ENCODE measurements around the gene RBMS2. TPM values are rescaled to one million over a fixed set of nuclear protein-coding genes. Genes with fewer than 3 reads are reported as not detected.

Gene RBMS2
- total RNA-seq, 1 experiment from 2014 or later, result 18.2 TPM

DNA sequence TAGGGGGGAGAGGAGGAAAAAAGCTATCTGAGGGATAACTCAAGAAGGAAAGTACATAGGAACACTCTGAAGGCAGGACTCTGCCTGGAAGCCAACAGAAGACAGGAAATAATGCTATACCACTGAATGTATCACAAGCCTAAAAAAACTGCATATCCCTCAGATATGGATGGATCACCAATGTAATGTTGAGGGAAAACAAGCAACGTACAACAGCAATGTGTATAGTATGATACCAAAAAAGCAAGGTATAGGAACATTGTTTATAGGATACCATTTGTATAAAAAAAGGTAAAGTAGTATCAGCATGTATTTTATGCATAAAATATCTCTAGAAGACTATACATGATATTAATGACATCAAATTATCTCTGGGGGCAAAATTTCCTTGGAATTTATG, 37.1 kb upstream of the RBMS2 start:
- no peak overlapping the region for H3K27ac ChIP-seq (ENCODE audit: low read length)
- H3K27me3 ChIP-seq (ENCODE audit: control insufficient read depth, insufficient read depth, low read length), result peaks cover 10% of the 10 kb centered on the region
- BruUV-seq (replicated peaks), result no TSS peak
- 0 out of 2 replicates have a peak, but pooled peaks cover 7% of the 10 kb centered on the region for H3K4me1 ChIP-seq (ENCODE audit: control insufficient read depth, insufficient read depth, low read length)
- no peak overlapping the region for H3K4me3 ChIP-seq (ENCODE audit: low read depth in 2 of 2, low read length in 2 of 2)
- TF ChIP-seq SIN3A (IDR thresholded peaks at IDR 0.05; ENCODE audit: borderline replicate concordance, insufficient read depth, low read depth, low read length) (no peak), POLR2AphosphoS5 (IDR thresholded peaks at IDR 0.05; ENCODE audit: low read depth, low read length) (no peak), TCF7L2 (IDR thresholded peaks at IDR 0.05; ENCODE audit: low read depth, low read length) (no peak)
- TF ChIP-seq, protein P1, sequence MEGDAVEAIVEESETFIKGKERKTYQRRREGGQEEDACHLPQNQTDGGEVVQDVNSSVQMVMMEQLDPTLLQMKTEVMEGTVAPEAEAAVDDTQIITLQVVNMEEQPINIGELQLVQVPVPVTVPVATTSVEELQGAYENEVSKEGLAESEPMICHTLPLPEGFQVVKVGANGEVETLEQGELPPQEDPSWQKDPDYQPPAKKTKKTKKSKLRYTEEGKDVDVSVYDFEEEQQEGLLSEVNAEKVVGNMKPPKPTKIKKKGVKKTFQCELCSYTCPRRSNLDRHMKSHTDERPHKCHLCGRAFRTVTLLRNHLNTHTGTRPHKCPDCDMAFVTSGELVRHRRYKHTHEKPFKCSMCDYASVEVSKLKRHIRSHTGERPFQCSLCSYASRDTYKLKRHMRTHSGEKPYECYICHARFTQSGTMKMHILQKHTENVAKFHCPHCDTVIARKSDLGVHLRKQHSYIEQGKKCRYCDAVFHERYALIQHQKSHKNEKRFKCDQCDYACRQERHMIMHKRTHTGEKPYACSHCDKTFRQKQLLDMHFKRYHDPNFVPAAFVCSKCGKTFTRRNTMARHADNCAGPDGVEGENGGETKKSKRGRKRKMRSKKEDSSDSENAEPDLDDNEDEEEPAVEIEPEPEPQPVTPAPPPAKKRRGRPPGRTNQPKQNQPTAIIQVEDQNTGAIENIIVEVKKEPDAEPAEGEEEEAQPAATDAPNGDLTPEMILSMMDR (IDR thresholded peaks at IDR 0.05), result no peak
- TF ChIP-seq, protein P2, sequence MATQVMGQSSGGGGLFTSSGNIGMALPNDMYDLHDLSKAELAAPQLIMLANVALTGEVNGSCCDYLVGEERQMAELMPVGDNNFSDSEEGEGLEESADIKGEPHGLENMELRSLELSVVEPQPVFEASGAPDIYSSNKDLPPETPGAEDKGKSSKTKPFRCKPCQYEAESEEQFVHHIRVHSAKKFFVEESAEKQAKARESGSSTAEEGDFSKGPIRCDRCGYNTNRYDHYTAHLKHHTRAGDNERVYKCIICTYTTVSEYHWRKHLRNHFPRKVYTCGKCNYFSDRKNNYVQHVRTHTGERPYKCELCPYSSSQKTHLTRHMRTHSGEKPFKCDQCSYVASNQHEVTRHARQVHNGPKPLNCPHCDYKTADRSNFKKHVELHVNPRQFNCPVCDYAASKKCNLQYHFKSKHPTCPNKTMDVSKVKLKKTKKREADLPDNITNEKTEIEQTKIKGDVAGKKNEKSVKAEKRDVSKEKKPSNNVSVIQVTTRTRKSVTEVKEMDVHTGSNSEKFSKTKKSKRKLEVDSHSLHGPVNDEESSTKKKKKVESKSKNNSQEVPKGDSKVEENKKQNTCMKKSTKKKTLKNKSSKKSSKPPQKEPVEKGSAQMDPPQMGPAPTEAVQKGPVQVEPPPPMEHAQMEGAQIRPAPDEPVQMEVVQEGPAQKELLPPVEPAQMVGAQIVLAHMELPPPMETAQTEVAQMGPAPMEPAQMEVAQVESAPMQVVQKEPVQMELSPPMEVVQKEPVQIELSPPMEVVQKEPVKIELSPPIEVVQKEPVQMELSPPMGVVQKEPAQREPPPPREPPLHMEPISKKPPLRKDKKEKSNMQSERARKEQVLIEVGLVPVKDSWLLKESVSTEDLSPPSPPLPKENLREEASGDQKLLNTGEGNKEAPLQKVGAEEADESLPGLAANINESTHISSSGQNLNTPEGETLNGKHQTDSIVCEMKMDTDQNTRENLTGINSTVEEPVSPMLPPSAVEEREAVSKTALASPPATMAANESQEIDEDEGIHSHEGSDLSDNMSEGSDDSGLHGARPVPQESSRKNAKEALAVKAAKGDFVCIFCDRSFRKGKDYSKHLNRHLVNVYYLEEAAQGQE (IDR thresholded peaks at IDR 0.05; ENCODE audit: insufficient read depth in 1 of 2, low read depth in 2 of 2, low read length in 1 of 2), result no peak
- H3K36me3 ChIP-seq (ENCODE audit: control insufficient read depth, insufficient read depth, low read length), result no peaks in the 10 kb centered on the region
- DNase-seq (ENCODE audit: low read depth, low spot score) (no peak), ATAC-seq (no peak)
- no peaks in the 10 kb centered on the region for H3K9me3 ChIP-seq (ENCODE audit: control insufficient read depth, insufficient read depth, low read depth, low read length)
- intact Hi-C loops (cut with micrococcal nuclease; ENCODE audit: unreplicated experiment), result no loop called here
- in situ Hi-C loops (cut with HindIII; ENCODE audit: low pct_unique_long_range_greater_than_20kb, low sequenced_read_pairs), result no loop called here
- CTCF ChIA-PET, result no interaction called here
- POLR2A ChIA-PET, result no interaction called here

DNA sequence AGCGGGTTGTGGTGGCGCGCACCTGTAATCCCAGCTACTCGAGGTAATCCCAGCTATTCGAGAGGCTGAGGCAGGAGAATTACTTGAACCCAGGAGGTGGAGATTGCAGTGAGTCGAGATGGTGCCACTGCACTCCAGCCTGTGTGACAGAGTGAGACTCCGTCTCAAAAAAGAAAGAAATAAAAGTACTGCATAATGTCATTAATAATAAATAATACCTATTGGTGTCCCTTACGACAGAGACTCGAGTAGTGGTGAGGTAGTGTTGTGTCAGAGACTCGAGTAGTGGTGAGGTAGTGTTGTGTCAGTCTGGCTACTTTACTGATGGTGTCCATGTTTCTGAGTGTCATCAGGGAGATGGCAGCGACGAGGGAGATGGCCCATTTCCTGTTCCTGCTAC, 34.9 kb upstream of the RBMS2 start:
- Histone ChIP-seq H3K9me3 (ENCODE audit: control insufficient read depth, insufficient read depth, low read depth, low read length) (no peaks in the 10 kb centered on the region), H3K27me3 (ENCODE audit: control insufficient read depth, insufficient read depth, low read length) (peaks cover 15% of the 10 kb centered on the region), H3K4me1 (ENCODE audit: control insufficient read depth, insufficient read depth, low read length) (0 out of 2 replicates have a peak, but pooled peaks cover 7% of the 10 kb centered on the region), H3K4me3 (ENCODE audit: low read depth in 2 of 2, low read length in 2 of 2) (no peak overlapping the region), H3K27ac (ENCODE audit: low read length) (no peak overlapping the region), H3K36me3 (ENCODE audit: control insufficient read depth, insufficient read depth, low read length) (no peaks in the 10 kb centered on the region)
- TF ChIP-seq, protein P1 (IDR thresholded peaks at IDR 0.05), result no peak
- TF ChIP-seq SIN3A (IDR thresholded peaks at IDR 0.05; ENCODE audit: borderline replicate concordance, insufficient read depth, low read depth, low read length) (no peak), TCF7L2 (IDR thresholded peaks at IDR 0.05; ENCODE audit: low read depth, low read length) (no peak), POLR2AphosphoS5 (IDR thresholded peaks at IDR 0.05; ENCODE audit: low read depth, low read length) (no peak)
- TF ChIP-seq, protein P2 (IDR thresholded peaks at IDR 0.05; ENCODE audit: insufficient read depth in 1 of 2, low read depth in 2 of 2, low read length in 1 of 2), result no peak
- intact Hi-C loops (cut with micrococcal nuclease; ENCODE audit: unreplicated experiment) (no loop called here), in situ Hi-C loops (cut with HindIII; ENCODE audit: low pct_unique_long_range_greater_than_20kb, low sequenced_read_pairs) (no loop called here)
- DNase-seq (ENCODE audit: low read depth, low spot score) (no peak), ATAC-seq (no peak)
- no TSS peak for BruUV-seq (replicated peaks)
- ChIA-PET CTCF (no interaction called here), POLR2A (no interaction called here)

Measured in Panc1 (cell line).